HG03159 (cell line): ENCODE measurements around the gene GTPBP1.

Experiments
- ATAC-seq: cut with Tn5 transposase; IDR thresholded peaks from one replicate; pipeline ENCODE4 v1.9.1; 2021; ENCODE audit warnings: mild to moderate bottlenecking, moderate library complexity; ENCODE audit not compliant: unreplicated experiment

GTPBP1 gene

DNA sequence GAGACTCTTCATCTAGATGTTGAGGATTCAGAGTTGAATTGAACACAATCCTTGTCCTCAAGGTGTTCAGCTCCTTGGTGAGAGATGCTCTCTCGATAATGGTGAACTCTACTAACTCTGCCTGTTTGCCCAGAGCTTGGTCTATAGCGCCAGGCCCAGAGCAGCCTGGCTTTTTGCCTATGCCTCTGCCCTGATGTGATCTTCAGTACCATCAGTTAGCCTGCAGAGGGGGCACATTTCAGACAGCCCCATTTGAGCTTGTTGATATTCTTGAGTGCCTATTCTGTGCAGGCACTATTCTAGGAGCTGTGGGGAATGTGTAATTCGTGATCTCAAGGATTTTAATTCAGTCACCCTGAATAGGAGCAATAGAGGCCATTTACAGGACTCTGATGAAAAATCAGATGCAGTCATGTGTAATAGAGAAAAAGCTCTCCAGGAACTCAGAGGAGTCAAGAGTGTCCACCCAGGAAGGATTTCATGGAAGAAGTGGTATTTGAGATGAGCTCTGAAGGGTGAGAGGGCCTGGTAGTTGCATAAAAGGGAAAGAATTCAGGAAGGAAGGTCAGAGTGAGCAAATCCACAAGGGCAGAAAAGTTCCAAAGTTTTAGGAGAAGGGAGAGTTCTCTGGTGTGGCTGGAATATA lies 19.3 kb downstream of the GTPBP1 start:
- ATAC-seq: no peak

DNA sequence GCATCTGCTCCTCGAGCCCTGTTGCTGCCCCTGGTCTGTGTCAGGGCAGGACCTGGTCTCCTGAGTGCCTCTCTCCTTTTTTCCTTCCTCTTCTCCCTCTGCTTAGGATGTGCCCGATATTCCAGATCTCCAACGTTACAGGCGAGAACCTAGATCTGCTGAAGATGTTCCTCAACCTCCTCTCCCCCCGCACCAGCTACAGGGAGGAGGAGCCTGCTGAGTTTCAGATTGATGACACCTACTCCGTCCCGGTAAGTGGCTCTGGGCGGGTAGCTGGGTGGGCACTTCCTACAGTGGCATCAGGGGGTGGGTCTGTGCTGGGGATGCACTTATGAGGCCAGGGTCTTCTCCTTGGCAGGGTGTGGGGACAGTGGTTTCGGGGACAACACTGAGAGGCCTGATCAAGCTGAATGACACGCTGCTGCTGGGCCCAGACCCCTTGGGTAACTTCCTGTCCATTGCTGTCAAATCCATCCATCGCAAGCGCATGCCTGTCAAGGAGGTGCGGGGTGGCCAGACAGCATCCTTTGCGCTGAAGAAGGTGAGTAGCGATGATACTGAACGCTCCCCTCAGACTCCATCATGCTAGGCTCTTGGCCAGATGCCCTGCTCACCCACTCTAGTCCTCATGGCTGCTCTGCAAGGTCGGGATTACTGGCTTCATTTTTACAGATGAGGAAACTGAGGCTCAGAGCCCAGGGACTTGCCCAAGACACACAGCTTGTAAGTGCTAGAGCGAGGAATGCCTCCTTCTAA lies 20.3 kb downstream of the GTPBP1 start:
- ATAC-seq: no peak

DNA sequence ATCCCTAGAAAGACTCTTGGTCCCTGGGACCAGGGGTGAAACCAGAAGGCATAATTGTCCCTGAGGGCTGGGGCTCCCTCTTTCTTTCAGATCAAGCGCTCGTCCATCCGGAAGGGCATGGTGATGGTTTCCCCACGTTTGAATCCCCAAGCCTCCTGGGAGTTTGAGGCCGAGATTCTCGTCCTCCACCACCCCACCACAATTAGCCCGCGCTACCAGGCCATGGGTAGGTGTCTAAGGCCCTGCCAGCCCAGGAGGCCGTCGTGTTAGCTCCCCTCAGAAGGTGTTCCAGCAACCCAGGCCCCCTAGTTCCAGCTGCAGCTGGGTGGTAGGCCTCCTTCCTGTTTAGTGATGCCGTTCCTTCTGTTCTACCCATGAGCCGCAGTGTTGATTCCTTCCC lies 21.4 kb downstream of the GTPBP1 start:
- ATAC-seq: no peak

DNA sequence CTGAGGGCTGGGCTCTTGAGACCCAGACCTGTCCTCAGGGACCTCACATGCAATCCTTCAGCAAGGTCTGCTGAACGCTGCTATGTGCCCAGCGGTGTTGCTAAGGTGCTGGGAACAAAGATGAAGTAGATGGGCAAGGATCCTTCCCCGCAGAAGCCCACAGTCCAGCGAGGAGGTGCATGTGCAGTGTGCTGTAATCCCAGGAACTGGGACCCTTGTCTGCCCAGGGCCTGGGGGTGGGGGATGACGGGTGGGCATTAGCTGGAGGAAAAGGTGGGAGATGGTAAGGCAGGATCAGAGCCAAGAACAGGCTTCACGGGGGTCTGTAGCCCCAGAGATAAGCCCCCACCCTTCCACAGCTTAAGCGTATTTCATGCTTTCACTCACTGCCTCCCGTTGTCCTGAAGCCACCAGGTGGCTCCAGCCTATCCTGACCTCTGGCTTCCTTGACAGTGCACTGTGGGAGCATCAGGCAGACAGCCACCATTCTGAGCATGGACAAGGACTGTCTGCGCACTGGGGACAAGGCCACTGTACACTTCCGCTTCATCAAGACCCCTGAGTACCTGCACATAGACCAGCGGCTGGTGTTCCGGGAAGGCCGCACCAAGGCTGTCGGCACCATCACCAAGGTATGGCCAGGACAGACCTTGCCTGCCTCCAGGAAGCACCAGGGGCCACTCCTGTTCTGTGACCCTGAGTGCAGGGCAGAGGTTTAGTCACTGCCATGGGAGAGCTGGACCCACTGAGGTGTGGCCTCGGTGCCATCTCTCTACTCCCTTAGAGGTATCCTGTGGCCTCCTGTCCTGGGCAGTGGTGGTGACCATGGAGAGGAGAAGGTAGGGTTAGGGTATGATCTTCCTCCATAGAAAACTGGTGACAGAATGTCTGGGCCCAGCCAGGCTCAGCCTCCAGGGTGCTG lies 22.0 kb downstream of the GTPBP1 start:
- ATAC-seq: no peak

DNA sequence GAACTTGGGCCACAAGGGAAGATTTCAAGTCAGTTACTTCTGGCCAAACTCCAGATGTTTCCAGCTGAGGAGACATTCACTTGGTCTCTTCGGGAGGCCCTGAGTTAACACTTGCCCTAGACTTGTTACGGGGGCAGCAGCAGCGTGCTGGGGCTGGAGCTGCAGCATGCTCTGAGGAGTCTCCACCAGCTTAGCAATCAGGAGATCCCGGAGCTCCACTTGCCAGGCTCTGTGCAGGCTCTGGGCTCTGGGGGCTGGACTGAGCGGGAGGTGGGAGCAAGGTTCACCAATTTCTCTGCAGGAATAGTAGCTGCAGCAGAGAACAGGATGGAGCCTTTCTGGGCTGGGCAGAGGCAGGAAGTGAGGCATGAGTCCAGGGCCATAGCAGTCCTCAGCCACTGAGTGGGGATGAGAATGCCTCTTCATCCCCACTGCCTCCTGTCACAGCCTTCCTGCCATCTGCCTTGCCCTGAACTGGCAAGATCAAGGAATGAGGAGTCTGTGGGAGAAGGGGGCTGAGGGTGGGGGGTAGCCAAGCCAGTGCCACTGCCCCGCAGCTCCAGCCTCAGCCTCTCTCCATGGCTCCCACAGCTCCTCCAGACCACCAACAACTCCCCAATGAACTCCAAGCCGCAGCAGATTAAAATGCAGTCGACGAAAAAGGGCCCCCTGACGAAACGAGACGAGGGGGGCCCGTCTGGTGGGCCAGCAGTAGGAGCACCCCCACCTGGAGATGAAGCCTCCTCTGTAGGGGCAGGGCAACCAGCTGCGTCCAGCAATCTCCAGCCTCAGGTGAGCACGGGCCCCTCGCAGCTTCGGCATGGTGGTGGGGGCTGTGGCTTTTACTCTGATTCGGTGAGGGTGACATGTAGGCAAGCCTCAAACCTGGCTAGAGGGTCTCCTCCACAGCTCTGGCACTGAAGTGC lies 23.4 kb downstream of the GTPBP1 start:
- no peak for ATAC-seq

DNA sequence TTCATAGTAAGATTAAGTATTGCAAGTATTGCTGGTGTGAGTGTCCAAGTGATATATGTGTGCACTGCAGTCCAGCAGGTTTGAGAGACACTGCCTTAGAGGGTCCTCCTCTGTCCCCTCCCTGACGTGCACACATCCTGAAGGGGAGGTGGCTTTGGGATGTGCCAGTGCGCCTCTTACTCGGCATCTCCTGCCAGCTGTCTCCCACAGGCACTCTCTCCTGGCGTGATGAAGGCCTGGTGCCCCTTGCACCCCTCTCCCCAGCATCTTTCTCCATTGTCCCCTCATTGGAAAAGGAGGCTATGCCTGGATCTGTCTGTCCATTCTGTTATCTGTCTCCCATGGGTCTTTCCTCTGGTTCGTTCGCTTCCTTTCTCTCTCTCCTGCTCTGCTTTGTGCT lies 24.2 kb downstream of the GTPBP1 start:
- ATAC-seq: no peak

DNA sequence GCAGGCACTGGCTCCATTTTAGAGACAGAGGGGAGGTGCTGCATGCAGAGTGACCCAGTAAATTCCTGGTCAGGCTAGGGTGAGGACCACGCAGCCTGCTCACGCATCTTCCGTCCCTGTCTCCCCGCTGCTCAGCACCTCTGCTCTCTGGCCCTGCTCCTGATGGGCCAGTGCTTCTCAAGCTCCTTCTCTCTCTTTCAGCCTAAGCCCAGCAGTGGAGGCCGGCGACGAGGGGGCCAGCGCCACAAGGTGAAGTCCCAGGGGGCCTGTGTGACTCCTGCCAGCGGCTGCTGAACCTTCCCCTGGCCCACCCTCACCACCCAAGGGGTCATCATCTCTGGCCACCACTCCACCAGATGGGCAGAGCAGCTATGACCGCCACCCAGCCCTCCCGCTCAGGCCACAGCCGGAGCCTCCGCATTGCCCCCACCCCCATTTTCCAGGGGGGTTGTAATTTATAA lies 24.7 kb downstream of the GTPBP1 start:
- ATAC-seq: no peak

DNA sequence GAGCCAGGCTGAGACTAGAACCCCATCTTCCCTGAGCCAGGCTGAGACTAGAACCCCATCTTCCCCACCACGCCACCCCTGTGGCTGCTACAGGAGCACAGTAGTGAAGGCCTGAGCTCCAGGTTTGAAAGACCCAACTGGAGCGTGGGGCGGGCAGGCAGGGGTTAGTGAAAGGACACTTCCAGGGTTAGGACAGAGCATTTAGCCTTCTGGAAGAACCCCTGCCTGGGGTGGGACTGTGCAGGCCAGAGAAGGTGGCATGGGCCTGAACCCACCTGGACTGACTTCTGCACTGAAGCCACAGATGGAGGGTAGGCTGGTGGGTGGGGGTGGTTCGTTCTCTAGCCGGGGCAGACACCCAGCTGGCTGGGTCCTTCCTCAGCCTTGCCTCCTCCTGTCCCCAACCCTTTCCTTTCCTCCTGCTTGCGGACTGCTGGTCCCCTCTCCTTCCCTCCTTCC lies 26.0 kb downstream of the GTPBP1 start:
- ATAC-seq: no peak

DNA sequence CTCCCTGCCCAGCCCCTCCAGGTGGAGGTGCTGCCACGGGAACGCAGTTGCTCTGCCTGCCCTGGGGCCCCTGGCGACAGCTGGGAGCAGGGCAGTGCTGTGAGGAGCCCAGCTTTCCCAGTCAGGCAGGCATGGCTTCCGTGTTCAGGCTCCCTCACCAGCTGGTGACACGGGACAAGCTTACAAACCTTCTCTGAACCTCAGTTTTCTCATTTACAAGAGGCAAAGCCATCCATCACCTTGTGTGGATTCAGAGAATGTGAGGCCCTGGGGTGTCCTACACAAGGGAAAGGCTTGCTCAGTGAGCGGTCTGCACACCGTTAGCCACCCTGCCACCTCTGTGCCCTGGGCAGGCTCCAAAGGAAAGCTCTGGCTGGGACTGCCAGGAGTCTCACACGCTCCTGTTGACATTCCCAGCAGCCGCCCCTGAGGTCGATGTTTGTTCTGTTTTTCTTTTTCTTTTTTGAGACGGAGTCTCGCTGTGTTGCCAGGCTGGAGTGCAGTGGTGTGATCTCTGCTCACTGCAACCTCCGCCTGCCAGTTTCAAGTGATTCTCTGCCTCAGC lies 26.6 kb downstream of the GTPBP1 start:
- no peak for ATAC-seq

DNA sequence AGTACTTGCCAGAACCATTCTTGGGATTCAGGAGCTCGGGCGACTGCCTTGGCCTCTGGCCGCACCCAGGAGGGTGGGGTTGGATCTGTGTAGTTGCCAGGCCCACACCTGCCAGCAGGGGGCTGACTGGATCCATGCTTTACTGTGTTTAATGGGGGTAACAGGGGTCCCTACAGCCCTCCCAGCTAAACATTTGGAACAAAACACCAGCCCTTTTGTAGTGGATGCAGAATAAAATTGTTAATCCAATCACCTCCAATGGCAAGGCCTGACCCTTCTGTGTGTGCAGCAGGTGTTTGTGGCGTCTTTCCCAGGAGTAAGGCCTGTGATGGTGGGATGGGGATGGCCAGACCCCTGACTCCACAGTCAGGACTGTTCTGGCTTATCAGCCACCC lies 27.6 kb downstream of the GTPBP1 start:
- ATAC-seq: no peak

DNA sequence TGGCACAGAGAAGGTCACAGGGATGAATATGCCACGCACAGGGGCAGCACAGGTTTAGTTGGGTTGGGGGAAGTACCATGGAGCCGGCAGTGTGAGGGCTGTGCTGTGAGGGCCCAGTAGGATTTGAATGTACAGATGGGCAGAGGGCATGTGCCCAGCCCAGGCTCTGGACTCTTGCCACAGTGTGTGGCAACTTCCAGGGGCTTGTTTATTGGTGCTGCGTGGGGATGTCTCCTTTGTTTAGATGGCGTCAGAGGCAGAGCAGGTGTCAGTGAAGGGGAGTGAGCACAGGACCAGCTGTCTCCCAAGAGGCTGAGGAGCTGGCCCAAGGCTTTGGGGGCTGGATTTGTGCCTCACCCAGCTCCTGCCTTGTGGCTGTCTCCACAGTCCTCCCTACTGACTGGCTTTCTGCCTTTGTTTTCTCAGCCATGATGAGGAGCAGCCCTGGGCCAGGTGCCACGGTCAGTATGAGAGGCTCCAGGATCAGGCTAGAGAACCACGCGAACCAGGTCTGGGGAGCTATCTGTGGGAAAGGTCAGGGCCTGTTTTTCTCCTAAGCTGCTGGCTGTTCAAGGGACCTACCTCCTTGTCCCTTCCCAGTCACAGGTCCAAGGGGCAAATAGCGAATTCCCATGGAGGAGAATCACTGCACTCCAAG lies 28.1 kb downstream of the GTPBP1 start:
- no peak for ATAC-seq

DNA sequence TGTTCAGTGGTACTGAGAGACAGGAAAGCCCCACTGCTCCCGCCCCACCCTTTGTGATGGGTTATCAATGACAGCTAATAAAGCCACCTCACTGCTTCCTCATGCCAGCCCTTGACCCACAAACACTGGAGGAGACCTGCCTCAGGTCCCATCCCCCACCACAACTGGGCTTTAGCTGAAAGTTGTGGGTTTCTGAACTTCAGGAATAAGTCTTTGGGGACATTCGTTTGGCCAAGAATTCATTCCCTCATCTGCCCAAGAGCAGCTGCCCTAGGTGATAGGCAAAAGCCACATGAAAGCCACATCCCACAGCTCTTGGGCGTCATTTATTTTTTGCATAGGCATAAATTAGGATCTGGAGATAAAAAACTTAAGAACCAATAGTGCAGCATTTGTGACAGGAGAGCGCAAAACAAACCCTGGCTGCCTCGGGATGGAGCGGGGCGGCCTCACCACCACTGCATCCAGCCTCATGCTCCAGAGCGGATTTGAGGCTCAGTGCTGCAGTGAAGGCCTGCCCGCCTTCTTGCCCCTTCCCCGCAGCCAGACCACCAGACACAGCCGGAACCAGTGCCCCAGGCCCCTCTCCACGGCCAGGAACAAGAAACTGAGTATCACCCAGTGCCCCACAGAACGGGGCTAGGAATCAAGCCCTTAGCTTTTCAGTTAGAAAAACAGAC lies 28.8 kb downstream of the GTPBP1 start:
- ATAC-seq: no peak

DNA sequence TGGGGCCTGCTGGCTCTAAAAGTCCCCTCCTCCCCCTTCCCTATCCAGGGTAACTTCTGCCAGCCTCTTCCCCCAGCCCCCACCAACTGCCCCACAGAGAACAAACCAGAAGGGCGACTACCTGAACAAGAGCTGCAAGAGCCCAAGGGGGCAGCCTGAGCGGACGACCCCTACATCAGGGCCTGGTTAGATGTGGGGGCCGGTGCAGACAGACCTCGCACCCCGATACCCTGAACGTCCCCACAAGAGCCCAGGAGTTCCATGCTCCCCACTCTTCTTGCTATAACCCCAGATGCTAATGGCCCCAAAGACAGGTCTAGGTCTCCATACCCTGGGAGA lies 29.4 kb downstream of the GTPBP1 start:
- ATAC-seq: no peak

DNA sequence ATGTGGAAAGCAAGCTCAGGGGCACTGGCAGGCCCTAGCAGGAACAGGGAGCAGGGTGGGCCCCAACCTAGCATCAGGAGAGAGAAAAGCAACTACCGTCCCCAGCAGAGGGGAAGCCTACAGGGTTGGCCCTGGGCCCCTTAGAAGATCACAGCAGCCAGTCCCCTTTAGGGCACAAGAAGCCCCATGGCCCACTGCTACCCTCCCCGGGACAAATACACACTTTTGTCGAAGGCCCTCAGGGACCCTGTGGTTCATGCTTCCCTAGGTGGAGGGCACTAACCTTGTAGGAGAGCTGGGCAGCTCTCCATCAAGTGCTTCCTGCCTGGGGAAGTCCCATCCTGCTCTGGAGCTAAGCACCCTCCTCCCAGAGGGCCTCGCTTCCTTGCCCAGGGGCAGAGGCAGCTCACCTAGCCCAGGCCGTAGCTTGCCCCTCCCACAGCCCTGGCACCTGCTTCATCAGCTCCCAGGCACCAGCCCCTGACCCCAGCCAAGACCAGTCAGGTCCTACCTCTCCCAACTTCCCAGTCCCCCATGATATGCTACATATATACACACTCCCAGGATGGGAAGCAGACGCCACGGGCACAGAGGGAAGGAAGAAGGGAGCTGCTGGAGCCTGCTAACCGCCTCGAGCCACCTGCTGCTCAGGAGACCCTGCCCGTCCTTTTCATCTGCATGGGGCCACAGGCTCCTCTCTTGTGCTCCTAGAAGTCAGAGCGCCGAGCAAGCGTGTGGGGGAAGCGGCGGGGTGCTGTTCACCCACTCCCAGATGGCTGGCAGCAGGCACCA lies 29.9 kb downstream of the GTPBP1 start:
- no peak for ATAC-seq

DNA sequence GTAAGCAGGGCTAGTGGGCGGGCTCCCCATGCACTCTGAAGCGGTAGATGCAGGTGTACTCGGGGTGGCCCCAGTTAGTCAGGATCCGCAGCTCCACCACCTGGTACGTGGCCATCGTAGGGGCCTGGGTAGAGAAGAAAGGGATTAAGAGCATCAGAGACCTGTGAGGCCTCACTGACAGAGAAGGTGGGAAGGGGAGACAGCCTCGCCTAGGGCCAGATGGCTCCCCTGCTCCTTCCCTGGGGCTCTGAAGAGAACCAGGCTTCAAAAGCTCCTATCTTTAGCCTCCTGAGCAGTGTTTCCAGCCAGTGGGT lies 30.5 kb downstream of the GTPBP1 start:
- no peak for ATAC-seq

DNA sequence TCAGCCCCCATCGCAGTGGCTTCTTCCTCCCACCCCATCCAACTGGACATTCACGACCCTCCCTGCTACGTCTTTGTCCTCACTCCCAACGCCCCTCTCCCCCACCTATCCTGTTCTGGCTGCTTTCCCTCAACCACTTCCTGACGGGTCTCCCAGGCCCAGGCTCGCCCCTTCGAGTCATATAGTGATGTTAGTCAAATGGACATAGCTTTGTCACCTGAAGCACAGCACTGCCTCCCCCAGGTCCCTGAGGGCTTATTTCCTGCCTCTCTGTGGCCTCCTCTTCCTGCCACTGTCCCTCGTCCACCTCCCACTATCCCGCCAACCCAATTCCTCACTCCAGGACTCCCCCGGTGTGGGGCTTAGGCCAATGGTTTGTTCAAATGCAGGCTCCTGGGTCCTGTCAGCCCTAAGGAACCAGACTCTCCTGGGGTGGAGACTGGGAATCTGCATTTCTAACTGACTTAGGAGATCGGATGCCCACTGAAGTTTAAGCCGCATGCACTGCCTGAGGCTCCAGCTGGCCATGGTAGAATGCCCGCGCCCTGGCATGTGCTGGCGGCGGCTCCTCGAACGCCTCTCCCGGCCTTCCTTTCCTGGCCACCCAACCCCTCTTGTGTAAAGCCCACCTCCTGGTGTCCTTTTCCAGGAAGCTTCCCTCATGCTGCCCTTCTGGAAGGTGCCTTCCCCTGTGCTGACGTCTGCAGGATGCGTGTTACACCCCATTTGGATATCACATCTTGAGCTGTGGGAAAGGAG lies 31.7 kb downstream of the GTPBP1 start:
- ATAC-seq: no peak

DNA sequence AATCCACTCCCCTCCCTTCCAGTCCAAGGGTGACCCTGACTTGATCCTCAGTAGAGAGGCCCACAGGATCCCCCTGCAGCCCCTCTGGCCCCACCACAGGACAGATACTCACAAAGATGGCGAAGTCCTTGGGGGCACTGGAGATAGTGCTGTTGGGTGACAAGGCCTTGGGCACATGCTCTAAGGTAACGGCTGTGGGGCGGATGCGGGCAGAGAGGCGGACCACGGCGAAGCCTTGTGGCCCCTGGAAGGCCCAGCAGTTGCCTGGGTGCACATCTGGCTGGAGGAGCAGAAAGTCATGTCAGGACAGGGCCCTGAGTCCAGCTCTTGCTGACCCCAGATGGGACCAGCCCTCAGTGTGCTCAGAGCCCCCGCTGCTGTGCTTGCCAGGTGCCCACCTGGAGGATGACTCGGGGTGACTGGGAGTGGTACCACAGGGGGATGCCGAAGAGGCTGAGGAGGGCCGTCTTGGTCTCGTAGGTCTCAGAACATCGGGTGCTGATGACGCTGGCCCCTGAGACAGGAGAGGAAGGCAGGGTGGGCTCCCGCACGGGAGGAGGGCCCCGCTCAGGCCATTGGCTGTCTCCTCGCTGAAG lies 32.8 kb downstream of the GTPBP1 start:
- ATAC-seq: no peak
